K562 (cell line): ENCODE measurements around the gene ANKRD13A. TPM values are rescaled to one million over a fixed set of nuclear protein-coding genes. Genes with fewer than 3 reads are reported as not detected.

ENCODE experiments used
- ATAC-seq: fragments of 200-7000 bp; cut with Tn5 transposase; 3 replicates; pipeline ENCODE4 v1.9.1; 2020; ENCODE audit warnings: moderate library complexity
- BruUV-seq: library from RNA; stranded (reverse); fragments of 400-500 nt; replicated peaks from 2 replicates; lab custom pipeline; 2021; lab: Mats Ljungman, UMichigan
- CTCF ChIA-PET: fragments of 300-600 bp; formaldehyde crosslinking; extraction: SDS; loops from one replicate; lab custom pipeline; 2021; ENCODE audit warnings: low intra/inter-chr PET ratio; lab: Yijun Ruan, JAX
- POLR2A ChIA-PET: fragments of 300-600, 350-650 bp; sonication (Branson Sonifier 250); formaldehyde crosslinking; extraction: SDS; loops from one replicate; lab custom pipeline; 2021; ENCODE audit warnings: antibody characterized with exemption, inconsistent platforms; lab: Yijun Ruan, JAX
- DNase-seq, 4 experiments: peaks; one replicate each; pipeline versions ENCODE4 v3.0.0 to v3.0.0-alpha.2; 2011 to 2018; ENCODE audit warnings: low spot score in 3 of 4, mixed read lengths in 3 of 4; ENCODE audit errors: extremely low read depth in 1 of 4
- FAIRE-seq: peaks from 2 replicates; lab custom pipeline; 2011; peaks lifted over from hg19 to GRCh38; lab: Jason Lieb, UNC
- H2AFZ ChIP-seq: 2 replicates; pipeline ENCODE4 v1.6.0; 2011; ENCODE audit warnings: low read depth, low read length, control low read depth, inconsistent platforms
- H3K27ac ChIP-seq: fragments of 200-600 bp; 3 replicates; pipeline ENCODE4 v1.8.0; 2011; ENCODE audit warnings: low read depth, mild to moderate bottlenecking, control low read depth, inconsistent platforms, low read length, moderate library complexity, mixed read lengths; ENCODE audit errors: extremely low read depth
- H3K27me3 ChIP-seq, 2 experiments: fragments of 300-600 bp in 1 of 2; 2 replicates in 1 of 2; 3 replicates in 1 of 2; pipeline versions ENCODE4 v1.6.0 to v1.8.0; 2011; ENCODE audit warnings: inconsistent platforms in 2 of 2, low read length in 2 of 2, mild to moderate bottlenecking in 1 of 2, mixed read lengths in 1 of 2, moderate library complexity in 1 of 2; ENCODE audit not compliant: control insufficient read depth in 2 of 2, insufficient read depth in 2 of 2
- H3K36me3 ChIP-seq: fragments of 300-600 bp; 3 replicates; pipeline ENCODE4 v1.8.0; 2011; ENCODE audit warnings: mild to moderate bottlenecking, low read length, inconsistent platforms; ENCODE audit not compliant: control insufficient read depth, insufficient read depth
- H3K4me1 ChIP-seq, 2 experiments: fragments of 200-600 bp in 1 of 2; replicated peaks in 1 of 2; 2 replicates in 1 of 2; 3 replicates in 1 of 2; pipeline versions ENCODE4 v1.5.1 to v1.8.0; 2011; ENCODE audit warnings: inconsistent platforms in 2 of 2, low read length in 2 of 2, mild to moderate bottlenecking in 1 of 2, mixed read lengths in 1 of 2, moderate library complexity in 1 of 2; ENCODE audit not compliant: control insufficient read depth in 2 of 2, insufficient read depth in 2 of 2
- H3K4me2 ChIP-seq: 2 replicates; pipeline ENCODE4 v1.6.1; 2011; ENCODE audit warnings: low read length, control low read depth, inconsistent platforms, mixed read lengths; ENCODE audit not compliant: insufficient read depth
- H3K4me3 ChIP-seq: fragments of 200-600 bp; sonication (generic), shearing (Covaris generic); 2 replicates; pipeline ENCODE4 v1.5.1; 2016; ENCODE audit warnings: control low read depth, inconsistent platforms
- H3K79me2 ChIP-seq: fragments of 200-600 bp; 3 replicates; pipeline ENCODE4 v1.8.0; 2011; ENCODE audit warnings: low read length, inconsistent platforms; ENCODE audit not compliant: control insufficient read depth, insufficient read depth
- H3K9ac ChIP-seq, 2 experiments: 2 replicates each; pipeline versions ENCODE4 v1.6.0 to v1.6.1; 2011; ENCODE audit warnings: low read depth in 2 of 2, low read length in 2 of 2, control low read depth in 1 of 2, inconsistent platforms in 1 of 2, mild to moderate bottlenecking in 1 of 2, mixed read lengths in 1 of 2; ENCODE audit not compliant: insufficient read depth in 1 of 2
- H3K9me1 ChIP-seq: one replicate; pipeline ENCODE4 v1.6.0; 2011; ENCODE audit warnings: inconsistent platforms, mild to moderate bottlenecking, low read length, moderate library complexity; ENCODE audit not compliant: control insufficient read depth, insufficient read depth
- H3K9me3 ChIP-seq: replicated peaks from 2 replicates; pipeline ENCODE4 v1.5.1; 2011; ENCODE audit warnings: low read depth, low read length, inconsistent platforms; ENCODE audit not compliant: control insufficient read depth, insufficient read depth
- H4K20me1 ChIP-seq: replicated peaks from 2 replicates; pipeline ENCODE4 v1.6.1; 2011; ENCODE audit warnings: low read length, inconsistent platforms, mixed read lengths; ENCODE audit not compliant: control insufficient read depth, insufficient read depth
- ARID2 ChIP-seq: fragments of 450-650 bp; IDR thresholded peaks from 2 replicates; pipeline ENCODE4 v1.6.1; 2017; ENCODE audit warnings: antibody characterized with exemption, mild to moderate bottlenecking
- CCNT2 ChIP-seq: IDR thresholded peaks from 2 replicates; pipeline ENCODE4 v1.6.1; 2011; ENCODE audit warnings: borderline replicate concordance, low read depth, mild to moderate bottlenecking, moderate library complexity, mixed read lengths, low read length; ENCODE audit not compliant: insufficient read length; ENCODE audit errors: extremely low read depth
- E2F3 ChIP-seq: fragments of 250-450 bp; sonication (Bioruptor Pico); IDR thresholded peaks from 2 replicates; pipeline ENCODE4 v1.4.0; 2020; ENCODE audit warnings: mild to moderate bottlenecking
- MECOM ChIP-seq: fragments of 250-450 bp; sonication (Bioruptor Pico); IDR thresholded peaks from 2 replicates; pipeline ENCODE4 v1.8.0; 2022; ENCODE audit warnings: inconsistent platforms
- MXI1 ChIP-seq: IDR thresholded peaks from 2 replicates; pipeline ENCODE4 v1.6.1; 2011; ENCODE audit warnings: low read depth, mild to moderate bottlenecking, improper control_type of control experiment, low read length
- POLR2AphosphoS5 ChIP-seq: IDR thresholded peaks from 2 replicates; pipeline ENCODE4 v1.6.1; 2011; ENCODE audit warnings: mild to moderate bottlenecking, low read depth, low read length, moderate library complexity; ENCODE audit not compliant: control insufficient read depth, insufficient read depth
- RBBP5 ChIP-seq: fragments of 200-600 bp; sonication (generic); IDR thresholded peaks from 2 replicates; pipeline ENCODE4 v1.6.1; 2012; ENCODE audit warnings: borderline replicate concordance, mild to moderate bottlenecking, low read length, control low read depth, inconsistent platforms; ENCODE audit not compliant: insufficient read depth, poor library complexity, severe bottlenecking
- RBM14 ChIP-seq: fragments of 200-400 bp; formaldehyde crosslinking; IDR thresholded peaks from 2 replicates; pipeline ENCODE4 v1.6.1; 2018; ENCODE audit warnings: low read depth, mild to moderate bottlenecking, low read length, moderate library complexity, borderline replicate concordance; ENCODE audit not compliant: insufficient read depth
- TGIF2 ChIP-seq: sonication (generic); formaldehyde crosslinking; IDR thresholded peaks from 2 replicates; pipeline ENCODE4 v1.8.1; 2022; ENCODE audit warnings: mild to moderate bottlenecking, missing genetic modification reagents, moderate library complexity
- WGBS: fragments of 100-300 bp; shearing (Covaris generic); methylation state at CpG from one replicate; pipeline ENCODE4 v1.1.6; 2016; ENCODE audit warnings: low coverage, mixed read lengths; ENCODE audit not compliant: insufficient coverage; ENCODE audit errors: missing lambda C conversion rate; 5-methylcytosine and 5-hydroxymethylcytosine counted together
- in situ Hi-C: fragments of 300-500 bp; cut with MboI; formaldehyde crosslinking; loops from 4 replicates; pipeline ENCODE4 v1.15.0; 2018; ENCODE audit warnings: inconsistent platforms, mixed read lengths
- intact Hi-C: fragments of 100-400 bp; cut with micrococcal nuclease; formaldehyde crosslinking; loops from 2 replicates; pipeline ENCODE4 v1.14.2; 2022
- polyA plus RNA-seq, 8 experiments: library from polyadenylated mRNA; depleted of rRNA in 4 of 8; stranded (reverse) in 5 of 8; unstranded in 3 of 8; fragments of >200 nt; fragmentation: Nextera tagmentation in 2 of 8; fragmentation: Illumina TruSeq in 1 of 8; extraction: Ambion mirVana in 2 of 8; extraction: Trizol in 1 of 8; gene quantifications; 2 replicates each; pipeline versions ENCODE4 v1.2.1 to v1.2.3, GENCODE V29; 2011 to 2014; ENCODE audit warnings: inconsistent platforms in 1 of 8, missing spikeins in 1 of 8
- total RNA-seq, 7 experiments: library from RNA; depleted of rRNA in 6 of 7; stranded (reverse); fragments of >200 nt in 6 of 7; fragmentation: Illumina TruSeq in 2 of 7; extraction: Trizol in 2 of 7; gene quantifications; 2 replicates each; pipeline versions ENCODE4 v1.2.1 to v1.2.3, GENCODE V29; 2011 to 2021; ENCODE audit warnings: low replicate concordance in 1 of 7
- TF ChIP-seq, protein P1 (sequence below): fragments of 250-450 bp; sonication (Bioruptor Pico); IDR thresholded peaks from 2 replicates; pipeline ENCODE4 v1.4.0; 2020

The ANKRD13A gene
- total and polyA plus RNA-seq, 9 of the 15 experiments (the other 6 are each of a cell fraction or from before 2014, with no cell fraction given) = 5.0 to 55.0 (median 41.5) TPM

- FAIRE-seq = no peak
- Histone ChIP-seq H3K4me2 (no peak overlapping the region), H3K4me3 (no peak overlapping the region), H3K9ac (no peak overlapping the region), H3K27me3 (no peaks in the 10 kb centered on the region), H3K27ac (no peak overlapping the region), H3K79me2 (peaks cover 2% of the 10 kb centered on the region; the same call in 1 of the 3 replicates), H3K4me1 (no peaks in the 10 kb centered on the region), H3K9me3 (no peaks in the 10 kb centered on the region), H2AFZ (no peak overlapping the region), H3K36me3 (peaks cover 57% of the 10 kb centered on the region; the same call in 2 of the 3 replicates), H4K20me1 (no peaks in the 10 kb centered on the region), H3K9me1 (no peaks in the 10 kb centered on the region)
- no peak for ATAC-seq
- in situ Hi-C loops = no loop called here
- POLR2A ChIA-PET = no interaction called here
- no peak for DNase-seq
- WGBS = 80% methylated on average over 2 of the region's 2 CpGs
- BruUV-seq = no TSS peak
- CTCF ChIA-PET = no interaction called here
- TF ChIP-seq MXI1 = no peak
- no peak for TF ChIP-seq MECOM
- no peak for TF ChIP-seq RBBP5
- TF ChIP-seq POLR2AphosphoS5 = no peak
- TF ChIP-seq RBM14 = no peak
- no peak for TF ChIP-seq E2F3
- no peak for TF ChIP-seq CCNT2
- TF ChIP-seq TGIF2 (CRISPR knock-in tag) = no peak
- TF ChIP-seq, protein P1, sequence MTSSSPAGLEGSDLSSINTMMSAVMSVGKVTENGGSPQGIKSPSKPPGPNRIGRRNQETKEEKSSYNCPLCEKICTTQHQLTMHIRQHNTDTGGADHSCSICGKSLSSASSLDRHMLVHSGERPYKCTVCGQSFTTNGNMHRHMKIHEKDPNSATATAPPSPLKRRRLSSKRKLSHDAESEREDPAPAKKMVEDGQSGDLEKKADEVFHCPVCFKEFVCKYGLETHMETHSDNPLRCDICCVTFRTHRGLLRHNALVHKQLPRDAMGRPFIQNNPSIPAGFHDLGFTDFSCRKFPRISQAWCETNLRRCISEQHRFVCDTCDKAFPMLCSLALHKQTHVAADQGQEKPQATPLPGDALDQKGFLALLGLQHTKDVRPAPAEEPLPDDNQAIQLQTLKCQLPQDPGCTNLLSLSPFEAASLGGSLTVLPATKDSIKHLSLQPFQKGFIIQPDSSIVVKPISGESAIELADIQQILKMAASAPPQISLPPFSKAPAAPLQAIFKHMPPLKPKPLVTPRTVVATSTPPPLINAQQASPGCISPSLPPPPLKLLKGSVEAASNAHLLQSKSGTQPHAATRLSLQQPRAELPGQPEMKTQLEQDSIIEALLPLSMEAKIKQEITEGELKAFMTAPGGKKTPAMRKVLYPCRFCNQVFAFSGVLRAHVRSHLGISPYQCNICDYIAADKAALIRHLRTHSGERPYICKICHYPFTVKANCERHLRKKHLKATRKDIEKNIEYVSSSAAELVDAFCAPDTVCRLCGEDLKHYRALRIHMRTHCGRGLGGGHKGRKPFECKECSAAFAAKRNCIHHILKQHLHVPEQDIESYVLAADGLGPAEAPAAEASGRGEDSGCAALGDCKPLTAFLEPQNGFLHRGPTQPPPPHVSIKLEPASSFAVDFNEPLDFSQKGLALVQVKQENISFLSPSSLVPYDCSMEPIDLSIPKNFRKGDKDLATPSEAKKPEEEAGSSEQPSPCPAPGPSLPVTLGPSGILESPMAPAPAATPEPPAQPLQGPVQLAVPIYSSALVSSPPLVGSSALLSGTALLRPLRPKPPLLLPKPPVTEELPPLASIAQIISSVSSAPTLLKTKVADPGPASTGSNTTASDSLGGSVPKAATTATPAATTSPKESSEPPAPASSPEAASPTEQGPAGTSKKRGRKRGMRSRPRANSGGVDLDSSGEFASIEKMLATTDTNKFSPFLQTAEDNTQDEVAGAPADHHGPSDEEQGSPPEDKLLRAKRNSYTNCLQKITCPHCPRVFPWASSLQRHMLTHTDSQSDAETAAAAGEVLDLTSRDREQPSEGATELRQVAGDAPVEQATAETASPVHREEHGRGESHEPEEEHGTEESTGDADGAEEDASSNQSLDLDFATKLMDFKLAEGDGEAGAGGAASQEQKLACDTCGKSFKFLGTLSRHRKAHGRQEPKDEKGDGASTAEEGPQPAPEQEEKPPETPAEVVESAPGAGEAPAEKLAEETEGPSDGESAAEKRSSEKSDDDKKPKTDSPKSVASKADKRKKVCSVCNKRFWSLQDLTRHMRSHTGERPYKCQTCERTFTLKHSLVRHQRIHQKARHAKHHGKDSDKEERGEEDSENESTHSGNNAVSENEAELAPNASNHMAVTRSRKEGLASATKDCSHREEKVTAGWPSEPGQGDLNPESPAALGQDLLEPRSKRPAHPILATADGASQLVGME (CRISPR knock-in tag) = no peak
- TF ChIP-seq ARID2 = no peak
- intact Hi-C loops = no loop called here
These were observed 15.9 kb downstream of the ANKRD13A start for GRCh38 chr12:110015132-110015531.
